Measurements from ENCODE around the gene GNB1.

DNA sequence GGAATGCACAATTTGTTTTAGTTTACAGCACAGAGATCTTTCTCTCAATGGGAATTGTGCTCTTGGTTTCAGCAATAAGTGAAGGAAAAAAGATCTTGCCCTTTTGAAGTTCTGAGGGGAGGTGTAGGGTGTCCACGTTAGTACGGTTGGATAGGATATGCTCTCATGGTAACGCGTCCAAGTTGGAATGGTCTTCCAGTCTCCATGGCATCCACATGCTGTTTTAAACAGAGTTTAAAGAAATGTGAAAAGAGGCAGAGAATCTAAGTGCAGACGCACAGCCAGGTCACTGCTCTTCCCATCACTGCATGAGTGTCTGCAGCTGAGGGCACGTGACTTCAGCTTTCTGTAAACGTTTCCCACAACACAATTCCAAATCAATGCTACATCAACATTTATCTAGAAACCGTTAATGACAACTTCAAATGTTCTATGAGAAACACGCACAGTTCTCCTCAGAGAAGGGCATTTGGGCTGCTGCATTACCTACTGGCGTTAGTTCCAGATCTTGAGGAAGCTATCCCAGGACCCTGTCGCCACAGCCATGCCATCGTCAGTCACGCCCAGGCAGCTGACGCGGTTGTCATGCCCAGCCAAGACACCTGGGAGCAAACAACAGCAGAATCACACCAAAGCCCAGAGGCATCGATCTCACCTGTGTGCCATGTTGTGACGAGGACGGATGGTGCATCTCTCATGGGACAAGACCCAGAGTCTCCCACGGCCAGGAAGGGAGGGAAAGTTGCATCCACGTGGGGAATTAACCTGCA is 103.9 kb downstream of the GNB1 start:
- TF ChIP-seq ISL1 (CRISPR knock-in tag; IDR thresholded peaks at IDR 0.05) (no peak), ESRRG (CRISPR knock-in tag; IDR thresholded peaks at IDR 0.05) (no peak), GLIS3 (CRISPR knock-in tag; IDR thresholded peaks at IDR 0.05) (no peak), PPARA (CRISPR knock-in tag; IDR thresholded peaks at IDR 0.05; ENCODE audit: borderline replicate concordance) (no peak)
- TF ChIP-seq, protein P1, sequence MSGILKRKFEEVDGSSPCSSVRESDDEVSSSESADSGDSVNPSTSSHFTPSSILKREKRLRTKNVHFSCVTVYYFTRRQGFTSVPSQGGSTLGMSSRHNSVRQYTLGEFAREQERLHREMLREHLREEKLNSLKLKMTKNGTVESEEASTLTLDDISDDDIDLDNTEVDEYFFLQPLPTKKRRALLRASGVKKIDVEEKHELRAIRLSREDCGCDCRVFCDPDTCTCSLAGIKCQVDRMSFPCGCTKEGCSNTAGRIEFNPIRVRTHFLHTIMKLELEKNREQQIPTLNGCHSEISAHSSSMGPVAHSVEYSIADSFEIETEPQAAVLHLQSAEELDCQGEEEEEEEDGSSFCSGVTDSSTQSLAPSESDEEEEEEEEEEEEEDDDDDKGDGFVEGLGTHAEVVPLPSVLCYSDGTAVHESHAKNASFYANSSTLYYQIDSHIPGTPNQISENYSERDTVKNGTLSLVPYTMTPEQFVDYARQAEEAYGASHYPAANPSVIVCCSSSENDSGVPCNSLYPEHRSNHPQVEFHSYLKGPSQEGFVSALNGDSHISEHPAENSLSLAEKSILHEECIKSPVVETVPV (CRISPR knock-in tag; IDR thresholded peaks at IDR 0.05), result no peak

All from SK-N-SH treated with all-trans-retinoic acid at 6 μM for 48 hours (cell line).